SK-N-SH (cell line): ENCODE measurements around the gene JMJD7. TPM values are rescaled to one million over a fixed set of nuclear protein-coding genes. Genes with fewer than 3 reads are reported as not detected.

ENCODE experiments used
- CTCF ChIA-PET: fragments of 300-600, 350-600 bp; formaldehyde crosslinking; extraction: SDS; loops from one replicate; lab custom pipeline; 2021; lab: Yijun Ruan, JAX
- POLR2A ChIA-PET: fragments of 350-600 bp; sonication (Branson Sonifier 250); formaldehyde crosslinking; extraction: SDS; loops from one replicate; lab custom pipeline; 2020; ENCODE audit warnings: antibody characterized with exemption, inconsistent platforms; lab: Yijun Ruan, JAX
- DNase-seq: peaks from one replicate; pipeline ENCODE4 v3.0.0; 2012
- H2AFZ ChIP-seq: fragments of 200-600 bp; sonication (generic); 2 replicates; pipeline ENCODE4 v1.8.1; 2016; ENCODE audit warnings: antibody characterized with exemption, mild to moderate bottlenecking, low read depth
- H3F3A ChIP-seq: fragments of 200-600 bp; sonication (generic); replicated peaks from 2 replicates; pipeline ENCODE3; 2016; ENCODE audit warnings: antibody characterized with exemption, mild to moderate bottlenecking; ENCODE audit not compliant: insufficient read depth
- H3K27ac ChIP-seq, 2 experiments: fragments of 200-500 bp in 1 of 2; fragments of 200-600 bp in 1 of 2; sonication (Bioruptor generic) in 1 of 2; sonication (generic), shearing (Covaris generic) in 1 of 2; 2 replicates each; pipeline versions ENCODE4 v1.5.1 to v1.6.1; 2014 to 2016; ENCODE audit warnings: low read depth in 2 of 2, inconsistent platforms in 1 of 2, low read length in 1 of 2, mild to moderate bottlenecking in 1 of 2, mixed read lengths in 1 of 2
- H3K27me3 ChIP-seq: fragments of 200-600 bp; sonication (generic), shearing (Covaris generic); 2 replicates; pipeline ENCODE4 v1.6.1; 2016; ENCODE audit warnings: mixed run types; ENCODE audit not compliant: insufficient read depth
- H3K36me3 ChIP-seq, 2 experiments: fragments of 200-500 bp in 1 of 2; fragments of 200-600 bp in 1 of 2; sonication (Bioruptor generic) in 1 of 2; sonication (generic) in 1 of 2; replicated peaks in 1 of 2; 2 replicates each; pipeline versions ENCODE3 to v1.5.1; 2014 to 2016; ENCODE audit warnings: low read length in 1 of 2, mild to moderate bottlenecking in 1 of 2; ENCODE audit not compliant: insufficient read depth in 2 of 2, control insufficient read depth in 1 of 2
- H3K4me1 ChIP-seq, 2 experiments: fragments of 200-500 bp in 1 of 2; fragments of 200-600 bp in 1 of 2; sonication (Bioruptor generic) in 1 of 2; sonication (generic), shearing (Covaris generic) in 1 of 2; 2 replicates each; pipeline versions ENCODE4 v1.5.1 to v1.6.1; 2014 to 2016; ENCODE audit warnings: low read depth in 1 of 2, low read length in 1 of 2, mixed run types in 1 of 2; ENCODE audit not compliant: insufficient read depth in 2 of 2, control insufficient read depth in 1 of 2
- H3K4me2 ChIP-seq: fragments of 200-600 bp; sonication (generic), shearing (Covaris generic); 2 replicates; pipeline ENCODE4 v1.6.1; 2017; ENCODE audit warnings: mixed run types
- H3K4me3 ChIP-seq, 2 experiments: fragments of 200-500 bp in 1 of 2; fragments of 200-600 bp in 1 of 2; sonication (Bioruptor generic) in 1 of 2; sonication (generic), shearing (Covaris generic) in 1 of 2; 2 replicates each; pipeline versions ENCODE4 v1.5.1 to v1.8.1; 2014 to 2016; ENCODE audit warnings: low read depth in 2 of 2, inconsistent platforms in 1 of 2, low read length in 1 of 2, mild to moderate bottlenecking in 1 of 2, mixed read lengths in 1 of 2, moderate library complexity in 1 of 2
- H3K79me2 ChIP-seq: fragments of 200-600 bp; sonication (generic); 2 replicates; pipeline ENCODE4 v1.8.1; 2017; ENCODE audit warnings: mild to moderate bottlenecking; ENCODE audit not compliant: insufficient read depth
- H3K9ac ChIP-seq: fragments of 200-600 bp; sonication (generic); 2 replicates; pipeline ENCODE4 v1.6.1; 2017; ENCODE audit warnings: mixed run types
- H3K9me2 ChIP-seq: fragments of 200-600 bp; sonication (generic); 2 replicates; pipeline ENCODE4 v1.6.1; 2017; ENCODE audit warnings: mixed run types
- H3K9me3 ChIP-seq: fragments of 200-600 bp; sonication (generic); 2 replicates; pipeline ENCODE4 v1.6.1; 2017; ENCODE audit warnings: mixed run types, mild to moderate bottlenecking, moderate library complexity
- H4K20me1 ChIP-seq: fragments of 200-600 bp; sonication (generic); 2 replicates; pipeline ENCODE4 v1.6.1; 2017; ENCODE audit warnings: mild to moderate bottlenecking, mixed run types; ENCODE audit not compliant: insufficient read depth
- CHD2 ChIP-seq: fragments of 150-350 bp; IDR thresholded peaks from 2 replicates; pipeline ENCODE4 v1.6.1; 2018; ENCODE audit warnings: low read length; ENCODE audit not compliant: partially characterized antibody
- EP300 ChIP-seq, 2 experiments: IDR thresholded peaks; 2 replicates each; pipeline versions ENCODE4 v1.4.0 to v1.6.1; 2012; ENCODE audit warnings: borderline replicate concordance in 1 of 2, low read depth in 1 of 2, low read length in 1 of 2
- FOSL2 ChIP-seq: IDR thresholded peaks from 2 replicates; pipeline ENCODE4 v1.4.0; 2012; ENCODE audit warnings: low read depth, mild to moderate bottlenecking, moderate library complexity, borderline replicate concordance
- JUND ChIP-seq: IDR thresholded peaks from 2 replicates; pipeline ENCODE4 v1.4.0; 2012
- MEF2A ChIP-seq: IDR thresholded peaks from 2 replicates; pipeline ENCODE4 v1.4.0; 2012; ENCODE audit warnings: low read depth, borderline replicate concordance
- MXI1 ChIP-seq: IDR thresholded peaks from 2 replicates; pipeline ENCODE4 v1.6.1; 2012; ENCODE audit warnings: mild to moderate bottlenecking, low read depth, low read length, improper control_type of control experiment
- NRF1 ChIP-seq: IDR thresholded peaks from 2 replicates; pipeline ENCODE4 v1.6.1; 2012; ENCODE audit warnings: low read depth, mild to moderate bottlenecking, low read length
- PBX3 ChIP-seq: IDR thresholded peaks from 2 replicates; pipeline ENCODE4; 2012
- POLR2AphosphoS5 ChIP-seq: IDR thresholded peaks from 2 replicates; pipeline ENCODE4 v1.6.1; 2012; ENCODE audit warnings: low read depth, low read length
- RAD21 ChIP-seq: IDR thresholded peaks from 2 replicates; pipeline ENCODE4 v1.6.1; 2012; ENCODE audit warnings: mild to moderate bottlenecking, low read length
- RFX5 ChIP-seq: IDR thresholded peaks from 2 replicates; pipeline ENCODE4 v1.6.1; 2012; ENCODE audit warnings: mild to moderate bottlenecking, improper control_type of control experiment, low read length
- RXRA ChIP-seq: IDR thresholded peaks from 2 replicates; pipeline ENCODE4 v1.4.0; 2012; ENCODE audit warnings: low read depth, mild to moderate bottlenecking, borderline replicate concordance
- SMC3 ChIP-seq: IDR thresholded peaks from 2 replicates; pipeline ENCODE4 v1.6.1; 2012; ENCODE audit warnings: low read depth, low read length, improper control_type of control experiment
- TCF12 ChIP-seq: IDR thresholded peaks from 2 replicates; pipeline ENCODE4 v1.4.0; 2012
- TEAD4 ChIP-seq: IDR thresholded peaks from 2 replicates; pipeline ENCODE4 v1.4.0; 2012; ENCODE audit warnings: mild to moderate bottlenecking, borderline replicate concordance; ENCODE audit not compliant: insufficient read depth
- YY1 ChIP-seq: IDR thresholded peaks from 2 replicates; pipeline ENCODE4 v1.4.0; 2012; ENCODE audit warnings: low read depth, mild to moderate bottlenecking
- WGBS: methylation state at CpG from one replicate; pipeline ENCODE4 v1.1.6; 2017; ENCODE audit warnings: low lambda C conversion rate; 5-methylcytosine and 5-hydroxymethylcytosine counted together
- polyA plus RNA-seq, 3 experiments: library from polyadenylated mRNA; depleted of rRNA; stranded (reverse); fragments of >200 nt; gene quantifications; 2 replicates each; pipeline ENCODE4 v1.2.3, GENCODE V29; 2012
- TF ChIP-seq, protein P1 (sequence below): IDR thresholded peaks from 2 replicates; pipeline ENCODE4 v1.4.0; 2012; ENCODE audit warnings: low read depth
- TF ChIP-seq, protein P2 (sequence below): fragments of 200-600 bp; sonication (generic); IDR thresholded peaks from 2 replicates; pipeline ENCODE4 v1.6.1; 2017; ENCODE audit warnings: antibody characterized with exemption, mild to moderate bottlenecking, moderate library complexity
- TF ChIP-seq, protein P3 (sequence below): fragments of 150-350 bp; IDR thresholded peaks from 2 replicates; pipeline ENCODE4 v1.6.1; 2016; ENCODE audit warnings: mild to moderate bottlenecking, low read depth, low read length

Gene JMJD7
- polyA plus RNA-seq, 1 of the 3 experiments (the other 2 are of a cell fraction): 6.5 TPM

GRCh38 chr15:41811432-41812195 lies 16.3 kb upstream of the JMJD7 start:
- peaks cover 0 to 29% of the 10 kb centered on the region in 2 experiments for H3K36me3 ChIP-seq
- 76% methylated on average over 11 of the region's 18 CpGs for WGBS
- no peak overlapping the region for H2AFZ ChIP-seq
- TF ChIP-seq, protein P1, sequence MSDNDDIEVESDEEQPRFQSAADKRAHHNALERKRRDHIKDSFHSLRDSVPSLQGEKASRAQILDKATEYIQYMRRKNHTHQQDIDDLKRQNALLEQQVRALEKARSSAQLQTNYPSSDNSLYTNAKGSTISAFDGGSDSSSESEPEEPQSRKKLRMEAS: 0 out of 2 replicates have a peak, but pooled peaks have one; percentile 51
- TF ChIP-seq RAD21 (peak; percentile 98), POLR2AphosphoS5 (no peak), SMC3 (peak; percentile 98), NRF1 (peak; percentile 35; the same call in 1 of the 2 replicates), TCF12 (no peak), CHD2 (peak; percentile 17), YY1 (no peak), MXI1 (peak; percentile 58; the same call in 1 of the 2 replicates)
- TF ChIP-seq, protein P2, sequence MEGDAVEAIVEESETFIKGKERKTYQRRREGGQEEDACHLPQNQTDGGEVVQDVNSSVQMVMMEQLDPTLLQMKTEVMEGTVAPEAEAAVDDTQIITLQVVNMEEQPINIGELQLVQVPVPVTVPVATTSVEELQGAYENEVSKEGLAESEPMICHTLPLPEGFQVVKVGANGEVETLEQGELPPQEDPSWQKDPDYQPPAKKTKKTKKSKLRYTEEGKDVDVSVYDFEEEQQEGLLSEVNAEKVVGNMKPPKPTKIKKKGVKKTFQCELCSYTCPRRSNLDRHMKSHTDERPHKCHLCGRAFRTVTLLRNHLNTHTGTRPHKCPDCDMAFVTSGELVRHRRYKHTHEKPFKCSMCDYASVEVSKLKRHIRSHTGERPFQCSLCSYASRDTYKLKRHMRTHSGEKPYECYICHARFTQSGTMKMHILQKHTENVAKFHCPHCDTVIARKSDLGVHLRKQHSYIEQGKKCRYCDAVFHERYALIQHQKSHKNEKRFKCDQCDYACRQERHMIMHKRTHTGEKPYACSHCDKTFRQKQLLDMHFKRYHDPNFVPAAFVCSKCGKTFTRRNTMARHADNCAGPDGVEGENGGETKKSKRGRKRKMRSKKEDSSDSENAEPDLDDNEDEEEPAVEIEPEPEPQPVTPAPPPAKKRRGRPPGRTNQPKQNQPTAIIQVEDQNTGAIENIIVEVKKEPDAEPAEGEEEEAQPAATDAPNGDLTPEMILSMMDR: peak; percentile 92
- TF ChIP-seq, protein P3, sequence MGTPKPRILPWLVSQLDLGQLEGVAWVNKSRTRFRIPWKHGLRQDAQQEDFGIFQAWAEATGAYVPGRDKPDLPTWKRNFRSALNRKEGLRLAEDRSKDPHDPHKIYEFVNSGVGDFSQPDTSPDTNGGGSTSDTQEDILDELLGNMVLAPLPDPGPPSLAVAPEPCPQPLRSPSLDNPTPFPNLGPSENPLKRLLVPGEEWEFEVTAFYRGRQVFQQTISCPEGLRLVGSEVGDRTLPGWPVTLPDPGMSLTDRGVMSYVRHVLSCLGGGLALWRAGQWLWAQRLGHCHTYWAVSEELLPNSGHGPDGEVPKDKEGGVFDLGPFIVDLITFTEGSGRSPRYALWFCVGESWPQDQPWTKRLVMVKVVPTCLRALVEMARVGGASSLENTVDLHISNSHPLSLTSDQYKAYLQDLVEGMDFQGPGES: no peak
- CTCF ChIA-PET: interaction anchor here (0.6 to 5.3 kb wide), 55 partner anchors 8 to 347 kb away, joined by 3 to 114 read pairs (median 4); partner anchors contain the start of gene MAPKBP1
- no peaks in the 10 kb centered on the region for H3K27me3 ChIP-seq
- H3K4me3 ChIP-seq: no peak overlapping the region; a peak in 1 of 4 replicates
- no peak overlapping the region for H3K4me2 ChIP-seq
- no peaks in the 10 kb centered on the region for H4K20me1 ChIP-seq
- POLR2A ChIA-PET: interaction anchor here (4.2 kb wide), 1 partner anchor 38 kb away, joined by 13 read pairs; the partner anchor contains the start of gene MAPKBP1
- H3F3A ChIP-seq: no peaks in the 10 kb centered on the region
- no peak overlapping the region for H3K9ac ChIP-seq
- H3K9me3 ChIP-seq: no peaks in the 10 kb centered on the region
- no peak overlapping the region for H3K27ac ChIP-seq
- H3K4me1 ChIP-seq: peaks cover 0 to 2% of the 10 kb centered on the region in 2 experiments; a peak in 1 of 4 replicates
- H3K79me2 ChIP-seq: no peaks in the 10 kb centered on the region
- peak; percentile 89 for DNase-seq
- H3K9me2 ChIP-seq: no peaks in the 10 kb centered on the region

GRCh38 chr15:41812820-41813375 lies 15.0 kb upstream of the JMJD7 start:
- Histone ChIP-seq H3K9me2 (no peaks in the 10 kb centered on the region), H3K79me2 (no peaks in the 10 kb centered on the region), H3K36me3 (peaks cover 0 to 40% of the 10 kb centered on the region in 2 experiments), H3K9ac (no peak overlapping the region), H3K27ac (no peak overlapping the region), H2AFZ (no peak overlapping the region), H3F3A (no peaks in the 10 kb centered on the region), H3K4me3 (no peak overlapping the region), H3K27me3 (no peaks in the 10 kb centered on the region), H4K20me1 (no peaks in the 10 kb centered on the region), H3K4me1 (no peaks in the 10 kb centered on the region), H3K9me3 (no peaks in the 10 kb centered on the region), H3K4me2 (no peak overlapping the region)
- DNase-seq: no peak
- WGBS: 97% methylated on average over 6 of the region's 11 CpGs
- ChIA-PET POLR2A (interaction anchor here (4.2 kb wide), 1 partner anchor 39 kb away, joined by 13 read pairs; the partner anchor contains the start of gene MAPKBP1), CTCF (interaction anchor here (0.6 to 5.3 kb wide), 22 partner anchors 11 to 347 kb away, joined by 3 to 114 read pairs (median 14); partner anchors contain the start of gene MAPKBP1)
- TF ChIP-seq, protein P1: no peak
- TF ChIP-seq PBX3 (no peak), TEAD4 (no peak), MXI1 (no peak), MEF2A (no peak), EP300 (IDR thresholded peaks at IDR 0.05; ENCODE audit: borderline replicate concordance in 1 of 2, low read depth in 1 of 2, low read length in 1 of 2) (no peak), RFX5 (no peak), CHD2 (no peak), RXRA (no peak), JUND (no peak), SMC3 (no peak), RAD21 (no peak), FOSL2 (no peak)
